ENCODE data around the gene OLR1.
"Not testable (repeated sequence)": the region's sequence is repeated elsewhere in the genome, so short reads cannot be mapped to it uniquely, and the experiment has no call there.

OLR1 gene

DNA sequence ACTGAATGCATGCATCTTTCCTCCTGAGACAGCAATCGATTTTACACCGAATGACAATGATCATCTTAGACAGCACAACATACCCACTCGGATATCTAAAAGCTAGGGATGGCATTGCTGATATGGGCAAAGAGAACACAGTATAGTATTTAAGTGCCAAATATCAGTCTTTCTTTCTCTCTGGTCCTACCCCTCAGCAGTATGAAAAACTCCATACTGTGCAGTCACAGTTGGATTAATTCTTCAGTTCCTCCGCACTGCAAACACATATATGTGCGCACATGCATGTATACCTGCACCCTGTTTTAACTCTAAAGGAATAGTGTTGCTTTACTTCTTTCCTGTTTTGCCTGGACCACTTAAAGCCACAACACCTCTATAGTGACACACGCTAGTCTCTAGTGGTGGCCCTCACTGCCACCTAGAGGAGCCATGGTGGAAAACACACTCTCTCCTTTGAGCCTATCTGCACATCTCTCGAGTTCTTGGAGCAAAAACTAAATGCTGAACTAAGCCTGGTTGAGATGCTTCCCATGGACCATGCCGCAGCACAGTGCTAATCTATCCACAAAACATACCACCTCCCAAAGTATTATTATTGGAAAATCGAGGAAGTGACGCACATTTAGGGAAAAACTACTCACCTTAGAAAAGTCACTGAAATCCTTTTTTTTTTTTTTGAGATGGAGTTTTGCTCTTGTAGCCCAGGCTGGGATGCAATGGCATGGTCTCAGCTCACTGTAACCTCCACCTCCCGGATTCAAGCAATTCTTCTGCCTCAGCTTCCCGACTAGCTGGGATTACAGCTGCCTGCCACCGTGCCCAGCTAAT, 18.8 kb upstream of the OLR1 start:
- DNase-seq (ENCODE audit: low read depth) = peak; percentile 17

DNA sequence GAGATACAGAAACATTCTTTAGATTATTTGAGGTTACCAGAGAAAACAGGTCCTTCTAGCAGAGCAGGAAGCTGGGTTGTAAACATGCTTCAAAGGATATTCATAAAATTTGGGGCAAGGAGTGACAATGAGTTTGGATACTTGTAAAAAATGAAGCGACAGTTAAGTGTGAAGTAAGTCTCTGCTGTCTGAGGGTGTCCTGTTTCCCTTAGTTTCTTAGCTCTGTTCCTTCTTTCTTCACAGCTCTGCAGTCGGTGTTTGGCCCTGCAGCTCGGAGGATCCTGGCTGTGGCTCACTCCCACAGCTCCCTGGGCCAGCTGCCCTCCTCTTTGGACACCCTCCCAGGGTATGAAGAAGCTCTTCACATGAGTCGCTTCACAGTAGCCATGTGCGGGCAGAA, 17.7 kb upstream of the OLR1 start:
- DNase-seq (ENCODE audit: low read depth) = no peak

- not testable (repeated sequence) for DNase-seq (ENCODE audit: low read depth)
Measured at GRCh38 chr12:10186958-10187357, 15.0 kb upstream of the OLR1 start.

DNA sequence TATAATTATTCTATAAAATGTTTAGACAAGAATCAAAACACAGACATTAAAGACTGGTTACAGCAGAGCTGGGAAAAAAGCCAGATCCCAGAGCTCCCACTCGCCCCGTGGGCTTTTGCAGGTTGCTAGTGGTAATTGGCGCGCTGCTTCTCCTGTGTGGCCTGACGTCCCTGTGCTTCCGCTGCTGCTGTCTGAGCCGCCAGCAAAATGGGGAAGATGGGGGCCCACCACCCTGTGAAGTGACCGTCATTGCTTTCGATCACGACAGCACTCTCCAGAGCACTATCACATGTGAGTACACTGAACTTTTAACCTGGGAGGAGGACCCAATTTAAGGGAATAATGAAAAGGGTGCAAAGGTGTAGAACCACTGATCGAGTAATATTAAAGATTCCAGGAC, 14.4 kb upstream of the OLR1 start:
- DNase-seq (ENCODE audit: low read depth) = no peak

GRCh38 chr12:10184261-10184843, 12.4 kb upstream of the OLR1 start:
- DNase-seq (ENCODE audit: low read depth) = no peak

- no peak for DNase-seq (ENCODE audit: low read depth)
Measured at GRCh38 chr12:10182354-10183049, 10.6 kb upstream of the OLR1 start.

GRCh38 chr12:10179776-10180181, 7.8 kb upstream of the OLR1 start:
- DNase-seq (ENCODE audit: low read depth) = no peak

GRCh38 chr12:10178821-10179220, 6.9 kb upstream of the OLR1 start, which contains the start of gene TMEM52B:
TSS of gene TMEM52B (plus strand) at chr12:10179032. CDS start at chr12:10179575, 543 bp downstream.
- no peak for DNase-seq (ENCODE audit: low read depth)

DNA sequence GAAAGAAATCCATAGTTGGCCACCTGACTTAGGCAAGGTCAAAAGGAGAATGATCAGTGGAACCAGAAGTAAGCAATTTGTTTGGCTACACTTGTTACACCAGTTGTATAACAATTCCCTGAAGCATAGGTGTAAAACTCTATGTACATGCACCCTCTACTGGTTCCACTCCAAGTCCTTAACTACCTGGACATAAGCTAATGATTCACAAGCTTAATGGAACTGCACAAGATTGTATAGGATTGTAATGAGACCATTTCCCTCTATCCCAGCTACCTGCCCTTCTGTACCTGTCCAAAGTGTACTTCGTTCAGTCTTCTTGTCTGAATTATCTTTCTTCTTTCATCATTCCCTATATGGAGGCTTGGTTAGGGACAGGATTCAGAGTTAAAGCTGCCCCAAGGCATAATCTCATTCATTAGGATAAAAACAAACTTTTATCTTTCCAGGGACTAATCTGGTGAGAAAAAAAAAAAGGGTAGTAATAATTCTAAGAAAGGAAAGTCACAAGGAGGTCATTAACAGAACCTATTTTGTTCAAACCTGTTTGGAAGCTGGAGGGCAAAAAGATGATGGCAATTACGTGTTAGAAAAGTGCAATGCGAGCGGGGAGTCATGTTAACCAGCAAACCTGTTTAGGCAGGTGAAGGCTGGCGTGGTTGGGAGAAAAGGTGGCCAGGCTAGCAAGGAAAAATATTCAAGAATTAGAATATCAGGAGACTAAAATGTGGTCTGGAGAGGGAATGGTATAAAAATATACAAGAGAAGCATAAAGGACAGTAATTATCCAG, 4.1 kb upstream of the OLR1 start:
- DNase-seq (ENCODE audit: low read depth) = no peak

- no peak for DNase-seq (ENCODE audit: low read depth)
Measured at GRCh38 chr12:10174986-10175614, 3.2 kb upstream of the OLR1 start.

GRCh38 chr12:10170216-10170615, 1.7 kb downstream of the OLR1 start:
- no peak for DNase-seq (ENCODE audit: low read depth)

- DNase-seq (ENCODE audit: low read depth) = no peak
Measured at GRCh38 chr12:10169104-10169503, 2.8 kb downstream of the OLR1 start.

- no peak for DNase-seq (ENCODE audit: low read depth)
Measured at GRCh38 chr12:10167599-10167998, 4.3 kb downstream of the OLR1 start.

DNA sequence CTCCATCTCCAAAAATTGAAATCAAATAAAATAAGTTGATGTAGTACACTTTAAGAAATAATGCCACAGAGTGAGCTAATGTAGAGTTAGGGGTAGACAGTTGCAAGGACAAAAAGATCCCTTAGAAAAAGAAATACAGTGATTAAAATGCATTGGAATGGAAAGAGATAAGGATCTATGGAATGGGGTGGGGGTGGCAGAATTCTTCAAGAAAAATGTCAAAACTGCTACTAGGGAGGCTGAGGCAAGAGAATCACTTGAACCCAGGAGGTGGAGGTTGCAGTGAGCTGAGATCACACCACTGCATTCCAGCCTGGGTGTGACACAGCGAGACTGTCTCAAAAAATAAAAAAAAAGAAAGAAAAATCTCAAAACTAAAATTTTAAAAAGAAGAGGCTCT, 6.5 kb downstream of the OLR1 start:
- DNase-seq (ENCODE audit: low read depth) = no peak

GRCh38 chr12:10163084-10163483, 8.8 kb downstream of the OLR1 start:
- no peak for DNase-seq (ENCODE audit: low read depth)

DNA sequence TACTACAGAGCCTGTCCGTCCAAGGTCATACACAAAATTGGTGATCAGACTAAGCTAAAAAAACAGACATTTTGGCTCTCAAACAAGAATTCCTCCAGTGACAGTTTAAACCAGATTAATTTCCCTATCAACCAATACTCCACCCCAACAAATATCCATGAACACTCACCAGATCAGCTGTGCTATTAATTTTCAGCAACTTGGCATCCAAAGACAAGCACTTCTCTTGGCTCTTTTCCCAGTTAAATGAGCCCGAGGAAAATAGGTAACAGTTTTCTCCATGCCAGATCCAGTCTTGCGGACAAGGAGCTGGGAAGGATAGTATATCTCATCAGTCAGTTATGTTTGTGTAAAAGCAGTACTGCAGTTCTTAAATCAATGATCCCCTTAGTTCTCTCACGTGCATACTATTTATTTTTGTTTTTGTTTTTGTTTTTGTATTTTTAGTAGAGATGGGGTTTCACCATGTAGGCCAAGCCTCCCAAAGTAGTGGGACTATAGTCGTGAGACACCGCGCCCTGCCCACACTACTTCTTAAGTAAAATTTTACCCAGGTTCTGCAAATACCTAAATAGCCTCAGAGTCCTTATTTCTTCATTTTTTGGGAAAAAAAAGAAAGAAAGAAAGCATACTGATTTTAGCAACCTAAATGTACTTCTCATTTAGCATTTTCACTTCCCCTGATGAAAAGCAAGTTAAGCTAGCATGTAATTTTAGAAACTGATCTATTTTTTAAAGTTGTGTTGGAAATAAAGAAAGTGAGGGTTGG, 11.1 kb downstream of the OLR1 start:
- no peak for DNase-seq (ENCODE audit: low read depth)

- no peak for DNase-seq (ENCODE audit: low read depth)
Measured at GRCh38 chr12:10159280-10159679, 12.7 kb downstream of the OLR1 start.

GRCh38 chr12:10158406-10158805, 13.5 kb downstream of the OLR1 start:
- no peak for DNase-seq (ENCODE audit: low read depth)

GRCh38 chr12:10155966-10156365, 16.0 kb downstream of the OLR1 start:
- no peak for DNase-seq (ENCODE audit: low read depth)

- no peak for DNase-seq (ENCODE audit: low read depth)
Measured at GRCh38 chr12:10154145-10154496, 17.8 kb downstream of the OLR1 start.

Measured in stimulated activated CD8-positive, alpha-beta memory T cell treated with anti-CD3 and anti-CD28 coated beads, Interleukin-12 subunit alpha, Interleukin-12 subunit beta, amount 100 ng/mL, for 4 hours (primary cell).